ENCODE measurements around the gene RCCD1.
A peak's percentile ranks its signal among the peaks of the same experiment; 100 is the strongest.

The RCCD1 gene

DNA sequence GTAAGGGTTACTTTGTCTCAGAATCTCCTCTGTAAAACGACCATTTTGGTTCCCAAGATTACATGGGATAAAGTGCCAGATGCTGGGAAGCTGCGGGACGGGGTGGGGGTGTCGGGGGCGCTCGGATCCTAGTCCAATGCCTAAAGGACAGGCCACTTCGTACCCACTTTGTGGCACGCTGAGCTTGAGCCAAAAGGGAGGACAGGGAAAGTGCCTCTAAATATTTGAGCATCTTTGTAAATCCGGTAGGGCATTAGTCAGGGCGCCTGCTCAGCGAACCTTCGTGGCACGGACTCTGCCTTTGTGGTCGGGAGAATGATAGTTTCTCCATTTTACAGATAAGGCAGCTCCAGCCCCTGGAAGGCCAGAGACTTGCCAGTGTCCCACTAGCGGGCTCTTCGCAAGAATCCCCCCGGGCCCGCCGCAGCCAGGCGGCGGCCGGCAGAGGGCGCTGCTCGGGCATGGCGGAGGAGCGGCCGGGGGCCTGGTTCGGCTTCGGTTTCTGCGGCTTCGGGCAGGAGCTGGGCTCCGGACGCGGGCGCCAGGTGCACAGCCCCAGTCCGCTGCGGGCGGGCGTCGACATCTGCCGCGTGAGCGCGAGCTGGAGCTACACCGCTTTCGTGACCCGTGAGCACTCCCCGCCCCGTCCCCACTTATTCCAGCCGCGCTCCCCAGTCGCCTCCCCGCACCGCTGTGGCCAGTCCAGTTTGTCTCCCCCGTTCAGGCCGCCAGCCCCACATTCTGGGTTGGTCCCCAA lies 1.8 kb downstream of the RCCD1 start:
- Histone ChIP-seq H3K4me3 (ENCODE audit: low read length, poor library complexity, severe bottlenecking) (peak overlapping the region; percentile 95), H3F3A (ENCODE audit: low read depth) (no peaks in the 10 kb centered on the region), H4K20me1 (ENCODE audit: insufficient read depth, low read length, poor library complexity, severe bottlenecking) (peaks cover 8% of the 10 kb centered on the region), H3K79me2 (ENCODE audit: insufficient read depth, low read length) (peaks cover 39% of the 10 kb centered on the region), H3K36me3 (ENCODE audit: insufficient read depth, low read length) (peaks cover 40% of the 10 kb centered on the region; the same call in 1 of the 2 replicates), H3K4me2 (ENCODE audit: low read depth, low read length, poor library complexity, severe bottlenecking) (peak overlapping the region; percentile 99), H3K27me3 (ENCODE audit: insufficient read depth, low read length, poor library complexity, severe bottlenecking) (no peaks in the 10 kb centered on the region), H3K9ac (ENCODE audit: low read depth, low read length, poor library complexity, severe bottlenecking) (peak overlapping the region; percentile 99), H3K9me3 (ENCODE audit: insufficient read depth, low read depth, low read length) (no peaks in the 10 kb centered on the region), H2AFZ (ENCODE audit: low read length) (no peak overlapping the region), H3K9me2 (replicated peaks; ENCODE audit: low read depth, low read length) (no peaks in the 10 kb centered on the region), H3K4me1 (ENCODE audit: insufficient read depth, low read length, poor library complexity, severe bottlenecking) (peaks cover 14% of the 10 kb centered on the region)
- TF ChIP-seq EZH2phosphoT487 (IDR thresholded peaks at IDR 0.05; ENCODE audit: borderline replicate concordance): no peak
- 0 out of 2 replicates have a peak, but pooled peaks have one; percentile 11 for TF ChIP-seq CTCF (conservative IDR thresholded peaks at IDR 0.05; ENCODE audit: low read length)

GRCh38 chr15:90957031-90957790 lies 2.5 kb downstream of the RCCD1 start:
- peaks cover 39% of the 10 kb centered on the region for H3K79me2 ChIP-seq (ENCODE audit: insufficient read depth, low read length)
- H2AFZ ChIP-seq (ENCODE audit: low read length): no peak overlapping the region
- no peaks in the 10 kb centered on the region for H3K9me3 ChIP-seq (ENCODE audit: insufficient read depth, low read depth, low read length)
- H3K9ac ChIP-seq (ENCODE audit: low read depth, low read length, poor library complexity, severe bottlenecking): no peak overlapping the region
- H3K36me3 ChIP-seq (ENCODE audit: insufficient read depth, low read length): peaks cover 40% of the 10 kb centered on the region; the same call in 1 of the 2 replicates
- H3K4me1 ChIP-seq (ENCODE audit: insufficient read depth, low read length, poor library complexity, severe bottlenecking): peaks cover 14% of the 10 kb centered on the region
- peak overlapping the region; percentile 95 for H3K4me3 ChIP-seq (ENCODE audit: low read length, poor library complexity, severe bottlenecking)
- TF ChIP-seq EZH2phosphoT487 (IDR thresholded peaks at IDR 0.05; ENCODE audit: borderline replicate concordance): no peak
- TF ChIP-seq CTCF (conservative IDR thresholded peaks at IDR 0.05; ENCODE audit: low read length): no peak
- no peaks in the 10 kb centered on the region for H3K9me2 ChIP-seq (replicated peaks; ENCODE audit: low read depth, low read length)
- peak overlapping the region; percentile 99 for H3K4me2 ChIP-seq (ENCODE audit: low read depth, low read length, poor library complexity, severe bottlenecking)
- H3K27me3 ChIP-seq (ENCODE audit: insufficient read depth, low read length, poor library complexity, severe bottlenecking): no peaks in the 10 kb centered on the region
- no peaks in the 10 kb centered on the region for H3F3A ChIP-seq (ENCODE audit: low read depth)
- H4K20me1 ChIP-seq (ENCODE audit: insufficient read depth, low read length, poor library complexity, severe bottlenecking): peaks cover 8% of the 10 kb centered on the region

DNA sequence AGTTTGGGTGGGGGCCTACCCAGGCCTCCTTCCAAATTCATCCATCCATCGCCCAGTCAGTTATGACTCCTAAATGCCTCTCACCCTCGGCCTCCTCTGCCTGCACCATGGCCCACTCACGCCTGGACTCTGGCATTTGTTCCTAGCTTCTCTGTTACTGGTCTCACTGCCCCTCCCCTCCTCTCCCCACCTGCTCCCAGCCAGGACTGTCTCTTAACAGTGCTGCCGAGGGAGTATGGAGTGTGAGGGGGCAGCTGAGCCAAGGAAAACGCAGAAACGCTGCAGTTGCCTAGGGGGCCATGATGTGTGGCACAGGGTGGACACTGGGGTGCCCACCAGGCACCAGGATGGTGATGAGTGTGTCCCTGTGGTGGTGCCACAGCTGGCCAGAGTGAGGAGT lies 3.1 kb downstream of the RCCD1 start:
- H3K79me2 ChIP-seq (ENCODE audit: insufficient read depth, low read length): peaks cover 39% of the 10 kb centered on the region
- no peaks in the 10 kb centered on the region for H3F3A ChIP-seq (ENCODE audit: low read depth)
- H3K9ac ChIP-seq (ENCODE audit: low read depth, low read length, poor library complexity, severe bottlenecking): no peak overlapping the region
- no peak overlapping the region for H2AFZ ChIP-seq (ENCODE audit: low read length)
- H3K36me3 ChIP-seq (ENCODE audit: insufficient read depth, low read length): peaks cover 36% of the 10 kb centered on the region; the same call in 1 of the 2 replicates
- no peaks in the 10 kb centered on the region for H3K9me2 ChIP-seq (replicated peaks; ENCODE audit: low read depth, low read length)
- no peak for TF ChIP-seq EZH2phosphoT487 (IDR thresholded peaks at IDR 0.05; ENCODE audit: borderline replicate concordance)
- H3K4me2 ChIP-seq (ENCODE audit: low read depth, low read length, poor library complexity, severe bottlenecking): peak overlapping the region; percentile 99
- peaks cover 8% of the 10 kb centered on the region for H4K20me1 ChIP-seq (ENCODE audit: insufficient read depth, low read length, poor library complexity, severe bottlenecking)
- no peaks in the 10 kb centered on the region for H3K27me3 ChIP-seq (ENCODE audit: insufficient read depth, low read length, poor library complexity, severe bottlenecking)
- H3K4me3 ChIP-seq (ENCODE audit: low read length, poor library complexity, severe bottlenecking): no peak overlapping the region
- H3K4me1 ChIP-seq (ENCODE audit: insufficient read depth, low read length, poor library complexity, severe bottlenecking): peaks cover 14% of the 10 kb centered on the region
- no peaks in the 10 kb centered on the region for H3K9me3 ChIP-seq (ENCODE audit: insufficient read depth, low read depth, low read length)

Measured in Loucy (cell line).